Neural progenitor cell (in vitro differentiated cells): ENCODE results near the gene SLC12A9.

Experiments
- CTCF ChIP-seq: fragments of 200-600 bp; sonication (generic); IDR thresholded peaks from 2 replicates; pipeline ENCODE4 v1.5.1; 2017; ENCODE audit warnings: antibody characterized with exemption, mild to moderate bottlenecking
- EZH2phosphoT487 ChIP-seq: fragments of 200-600 bp; sonication (generic); IDR thresholded peaks from 2 replicates; pipeline ENCODE4 v1.6.1; 2017; ENCODE audit warnings: antibody characterized with exemption

- TF ChIP-seq CTCF (no peak), EZH2phosphoT487 (no peak)
These were observed 30.4 kb downstream of the SLC12A9 start for GRCh38 chr7:100882785-100883526.
